Tibial nerve (tissue), 3 donors: Measurements from ENCODE around the gene MEGF10.

Source experiments
- CTCF ChIP-seq, 5 experiments: fragments of 200-600 bp in 3 of 5; fragments of 450-650 bp in 2 of 5; sonication (generic) in 3 of 5; IDR thresholded peaks; one replicate each; pipeline ENCODE4 v1.5.1; 2016 to 2019; ENCODE audit warnings: antibody characterized with exemption in 5 of 5, mild to moderate bottlenecking in 3 of 5, moderate library complexity in 2 of 5
- POLR2A ChIP-seq, 2 donors: fragments of 450-650 bp; IDR thresholded peaks; one replicate each; pipeline ENCODE4 v1.6.1; 2017; ENCODE audit warnings: antibody characterized with exemption in 2 of 2, mild to moderate bottlenecking in 2 of 2, moderate library complexity in 2 of 2

GRCh38 chr5:127471211-127471610 lies 180.6 kb downstream of the MEGF10 start:
- TF ChIP-seq POLR2A (IDR thresholded peaks at IDR 0.05) (no peak), CTCF (IDR thresholded peaks at IDR 0.05) (no peak)
